Prostate gland (tissue), 2 donors: Measurements from ENCODE around the gene CES4A.

Source experiments
- CTCF ChIP-seq, 4 experiments: fragments of 200-600 bp in 2 of 4; fragments of 450-650 bp in 2 of 4; sonication (generic) in 2 of 4; IDR thresholded peaks; 1 replicate in 3 of 4; 2 replicates in 1 of 4; pipeline ENCODE4 v1.5.1; 2016 to 2019; ENCODE audit warnings: antibody characterized with exemption in 4 of 4, mild to moderate bottlenecking in 2 of 4, moderate library complexity in 2 of 4
- POLR2A ChIP-seq: fragments of 450-650 bp; IDR thresholded peaks from one replicate; pipeline ENCODE4 v1.6.1; 2016; ENCODE audit warnings: antibody characterized with exemption, mild to moderate bottlenecking
- POLR2AphosphoS5 ChIP-seq: sonication (generic); formaldehyde crosslinking; IDR thresholded peaks from one replicate; pipeline ENCODE4 v1.6.1; 2017; ENCODE audit warnings: antibody characterized with exemption

GRCh38 chr16:67028696-67029253 lies 40.4 kb downstream of the CES4A start, which contains the start of gene CBFB:
- TF ChIP-seq POLR2A (peak; percentile 74), CTCF (IDR thresholded peaks at IDR 0.05) (peak in 2 of 4 experiments; percentile 20 to 40), POLR2AphosphoS5 (peak; percentile 78)
